ENCODE measurements around the gene INPP5D. TPM values are rescaled to one million over a fixed set of nuclear protein-coding genes. Genes with fewer than 3 reads are reported as not detected.

The INPP5D gene
- total RNA-seq, 1 experiment from 2014 or later: 12.7 TPM

- Histone ChIP-seq H3K4me1 (ENCODE audit: insufficient read depth, low read length) (no peaks in the 10 kb centered on the region), H3K4me2 (ENCODE audit: insufficient read depth, insufficient read length, low read length) (no peak overlapping the region), H3K79me2 (ENCODE audit: insufficient read depth, low read length) (no peaks in the 10 kb centered on the region), H3K27ac (ENCODE audit: insufficient read length, low read depth, low read length) (no peak overlapping the region), H3T11ph (ENCODE audit: low read length) (no peak overlapping the region), H2AFZ (ENCODE audit: low read length) (no peak overlapping the region), H2AK5ac (ENCODE audit: insufficient read length, low read length) (no peak overlapping the region), H3K9me3 (ENCODE audit: control insufficient read depth, low read depth, low read length) (no peaks in the 10 kb centered on the region), H3K18ac (ENCODE audit: insufficient read length, low read depth, low read length) (no peak overlapping the region), H4K91ac (ENCODE audit: insufficient read length, low read depth, low read length) (no peak overlapping the region), H3K9ac (ENCODE audit: extremely low read depth, insufficient read length, low read length) (no peak overlapping the region), H3K56ac (ENCODE audit: insufficient read length, low read depth, low read length) (no peak overlapping the region), H2BK20ac (ENCODE audit: low read depth, low read length, poor library complexity, severe bottlenecking) (no peak overlapping the region), H3K79me1 (ENCODE audit: insufficient read depth, low read depth, low read length, poor library complexity, severe bottlenecking) (no peaks in the 10 kb centered on the region), H3K23me2 (ENCODE audit: insufficient read length, low read depth, low read length, poor library complexity, severe bottlenecking) (no peaks in the 10 kb centered on the region), H3K27me3 (ENCODE audit: insufficient read depth, low read length) (no peaks in the 10 kb centered on the region), H3K4ac (ENCODE audit: low read depth, low read length) (no peak overlapping the region), H4K20me1 (ENCODE audit: control insufficient read depth, insufficient read depth, insufficient read length) (no peaks in the 10 kb centered on the region), H4K5ac (ENCODE audit: insufficient read length, low read depth, low read length) (no peak overlapping the region), H3K14ac (ENCODE audit: insufficient read depth, low read length) (no peak overlapping the region), H2BK12ac (ENCODE audit: insufficient read length, low read depth, low read length) (no peak overlapping the region), H2BK120ac (ENCODE audit: low read depth, low read length, poor library complexity, severe bottlenecking) (no peak overlapping the region), H4K8ac (replicated peaks; ENCODE audit: insufficient read length, low read depth, low read length) (no peak overlapping the region), H2BK15ac (ENCODE audit: low read depth, low read length) (no peak overlapping the region), H2BK5ac (ENCODE audit: insufficient read length, low read length) (no peak overlapping the region), H3K23ac (ENCODE audit: insufficient read length, low read depth, low read length) (no peak overlapping the region)
- H3K9me3 Mint-ChIP-seq: 0 out of 5 replicates have a peak, but pooled peaks cover 0 to 2% of the 10 kb centered on the region in 2 experiments
- H3K4me3 Mint-ChIP-seq: no peak overlapping the region
- TF ChIP-seq CTCF (conservative IDR thresholded peaks at IDR 0.05): no peak
- DNase-seq: no peak
- H3K4me1 Mint-ChIP-seq: no peaks in the 10 kb centered on the region
- no peak overlapping the region for H3K27ac Mint-ChIP-seq
- H3K27me3 Mint-ChIP-seq (ENCODE audit: low read depth): 0 out of 2 replicates have a peak, but pooled peaks cover 1% of the 10 kb centered on the region
- no CpG with 5 or more reads among the region's 7 CpGs for WGBS (ENCODE audit: extremely low coverage, insufficient read length, low lambda C conversion rate)
- H3K36me3 Mint-ChIP-seq (ENCODE audit: insufficient read depth in 1 of 3, low read depth in 3 of 3): no peaks in the 10 kb centered on the region
Observed at GRCh38 chr2:233236820-233237589, 176.9 kb downstream of the INPP5D start.
